A549 (cell line): ENCODE data around the gene APP. TPM values are rescaled to one million over a fixed set of nuclear protein-coding genes. Genes with fewer than 3 reads are reported as not detected.

Experiments
- ATAC-seq, 2 experiments: fragments of 200-7000 bp in 1 of 2; fragments of >200 bp in 1 of 2; cut with Nextera tagmentation in 1 of 2; cut with Tn5 transposase in 1 of 2; 3 replicates each; pipeline versions ENCODE4 v1.8.0 to v1.9.1; 2018 to 2020; ENCODE audit warnings: mild to moderate bottlenecking in 1 of 2, moderate library complexity in 1 of 2
- CTCF ChIA-PET: fragments of 300-600 bp; sonication (Branson Sonifier 250); formaldehyde crosslinking; extraction: SDS; loops from one replicate; lab custom pipeline; 2021; ENCODE audit warnings: antibody characterized with exemption, inconsistent platforms; lab: Yijun Ruan, JAX
- POLR2A ChIA-PET: fragments of 350-600 bp; formaldehyde crosslinking; extraction: SDS; loops from one replicate; lab custom pipeline; 2021; ENCODE audit warnings: antibody characterized with exemption, inconsistent platforms; lab: Yijun Ruan, JAX
- DNase-seq, 2 experiments: peaks; one replicate each; pipeline versions ENCODE4 v3.0.0 to v3.0.0-alpha.2; 2011 to 2016; ENCODE audit warnings: low read depth in 1 of 2, low spot score in 1 of 2
- FAIRE-seq: peaks from 2 replicates; lab custom pipeline; 2011; peaks lifted over from hg19 to GRCh38; lab: Jason Lieb, UNC
- H3K27ac ChIP-seq, 2 experiments: fragments of >200 bp; sonication (Bioruptor Twin); formaldehyde crosslinking; 3 replicates each; pipeline ENCODE4 v1.5.1; 2016 to 2017
- H3K4me1 ChIP-seq: fragments of >200 bp; sonication (Bioruptor Twin); formaldehyde crosslinking; 3 replicates; pipeline ENCODE4 v1.6.1; 2016
- H3K4me2 ChIP-seq: fragments of >200 bp; sonication (Bioruptor Twin); formaldehyde crosslinking; 3 replicates; pipeline ENCODE4 v1.6.1; 2016
- H3K4me3 ChIP-seq: fragments of >200 bp; sonication (Bioruptor Twin); formaldehyde crosslinking; 3 replicates; pipeline ENCODE4 v1.5.1; 2016
- H3K9me3 ChIP-seq: fragments of >200 bp; sonication (Bioruptor Twin); formaldehyde crosslinking; 3 replicates; pipeline ENCODE4 v1.6.1; 2016
- BCL3 ChIP-seq: fragments of >200 bp; sonication (Bioruptor Twin); formaldehyde crosslinking; IDR thresholded peaks from 3 replicates; pipeline ENCODE4 v1.6.1; 2016
- BHLHE40 ChIP-seq: IDR thresholded peaks from 2 replicates; pipeline ENCODE4 v1.6.1; 2012; ENCODE audit warnings: low read depth, low read length, inconsistent platforms
- CHD4 ChIP-seq: fragments of 200-600 bp; sonication (generic); IDR thresholded peaks from 2 replicates; pipeline ENCODE4 v1.6.1; 2016; ENCODE audit warnings: antibody characterized with exemption, mild to moderate bottlenecking, borderline replicate concordance
- E2F6 ChIP-seq: IDR thresholded peaks from 2 replicates; pipeline ENCODE4 v1.6.1; 2012; ENCODE audit warnings: low read depth, borderline replicate concordance
- ELK1 ChIP-seq: fragments of 150-350 bp; IDR thresholded peaks from 2 replicates; pipeline ENCODE4 v1.6.1; 2014; ENCODE audit warnings: low read depth, mild to moderate bottlenecking, low read length
- EP300 ChIP-seq, 2 experiments: fragments of >200 bp; sonication (Bioruptor Twin); formaldehyde crosslinking; IDR thresholded peaks; 2 replicates in 1 of 2; 3 replicates in 1 of 2; pipeline ENCODE4 v1.6.1; 2016 to 2017
- FOXS1 ChIP-seq: fragments of 250-450 bp; sonication (Bioruptor Pico); IDR thresholded peaks from 2 replicates; pipeline ENCODE4 v1.5.0; 2020; ENCODE audit warnings: mild to moderate bottlenecking, moderate library complexity
- HES2 ChIP-seq: fragments of >200 bp; sonication (Bioruptor Twin); formaldehyde crosslinking; IDR thresholded peaks from 2 replicates; pipeline ENCODE4 v1.6.1; 2016
- HEYL ChIP-seq: fragments of 250-450 bp; sonication (Bioruptor Pico); IDR thresholded peaks from 2 replicates; pipeline ENCODE4 v1.8.0; 2021; ENCODE audit warnings: mild to moderate bottlenecking, moderate library complexity
- HMGXB4 ChIP-seq: fragments of 250-450 bp; sonication (Bioruptor Pico); IDR thresholded peaks from 2 replicates; pipeline ENCODE4 v1.5.0; 2021; ENCODE audit warnings: mild to moderate bottlenecking, moderate library complexity, borderline replicate concordance
- JUN ChIP-seq, 2 experiments: fragments of >200 bp; sonication (Bioruptor Twin); formaldehyde crosslinking; IDR thresholded peaks; 2 replicates in 1 of 2; 3 replicates in 1 of 2; pipeline ENCODE4 v1.6.1; 2016 to 2017
- KDM5A ChIP-seq: fragments of 200-600 bp; sonication (generic); IDR thresholded peaks from 2 replicates; pipeline ENCODE4 v1.6.1; 2016; ENCODE audit warnings: antibody characterized with exemption, mild to moderate bottlenecking
- MAZ ChIP-seq: fragments of 150-350 bp; IDR thresholded peaks from 2 replicates; pipeline ENCODE4 v1.6.1; 2014; ENCODE audit warnings: antibody characterized with exemption, low read depth, low read length, borderline replicate concordance
- MYC ChIP-seq: IDR thresholded peaks from 2 replicates; pipeline ENCODE4 v1.6.1; 2012; ENCODE audit warnings: mild to moderate bottlenecking, inconsistent platforms, low read length, improper control_type of control experiment, borderline replicate concordance
- NFE2L2 ChIP-seq: fragments of 150-350 bp; conservative IDR thresholded peaks from 2 replicates; pipeline ENCODE4 v1.6.1; 2014; ENCODE audit warnings: low read length
- NPAS2 ChIP-seq: fragments of 250-450 bp; sonication (Bioruptor Pico); IDR thresholded peaks from 2 replicates; pipeline ENCODE4 v1.8.0; 2022; ENCODE audit warnings: mild to moderate bottlenecking, moderate library complexity, borderline replicate concordance
- POLR2A ChIP-seq: IDR thresholded peaks from 2 replicates; pipeline ENCODE4 v1.6.1; 2012; ENCODE audit warnings: mild to moderate bottlenecking, low read length
- POLR2AphosphoS2 ChIP-seq: conservative IDR thresholded peaks from 2 replicates; pipeline ENCODE4 v1.6.1; 2012; ENCODE audit warnings: low read length, improper control_type of control experiment, inconsistent platforms
- REST ChIP-seq: fragments of 200-600 bp; sonication (generic); IDR thresholded peaks from 2 replicates; pipeline ENCODE4 v1.6.1; 2016; ENCODE audit warnings: antibody characterized with exemption, mild to moderate bottlenecking, moderate library complexity
- RFX5 ChIP-seq: fragments of 450-650 bp; IDR thresholded peaks from 2 replicates; pipeline ENCODE4 v1.7.1; 2014; ENCODE audit warnings: antibody characterized with exemption, mild to moderate bottlenecking, moderate library complexity
- RNF2 ChIP-seq: fragments of 200-600 bp; sonication (generic); IDR thresholded peaks from 2 replicates; pipeline ENCODE4 v1.6.1; 2016; ENCODE audit warnings: low read depth, mild to moderate bottlenecking, antibody characterized with exemption, moderate library complexity, borderline replicate concordance
- TFCP2L1 ChIP-seq: fragments of 250-450 bp; sonication (Bioruptor Pico); IDR thresholded peaks from 2 replicates; pipeline ENCODE4 v1.5.0; 2021; ENCODE audit warnings: mild to moderate bottlenecking
- WGBS: methylation state at CpG from one replicate; pipeline ENCODE4 v1.1.6; 2017; ENCODE audit errors: missing lambda C conversion rate; 5-methylcytosine and 5-hydroxymethylcytosine counted together
- polyA plus RNA-seq, 4 experiments: library from polyadenylated mRNA; depleted of rRNA in 3 of 4; stranded (reverse); fragments of >200 nt; fragmentation: RNase III in 1 of 4; extraction: RNeasy Plus Mini Kit Qiagen cat#74134 plus additional on column Dnase treatment in 1 of 4; gene quantifications; 2 replicates in 3 of 4; 3 replicates in 1 of 4; pipeline ENCODE4 v1.2.3, GENCODE V29; 2011 to 2017

The APP gene
- polyA plus RNA-seq, 2 of the 4 experiments (the other 2 are of a cell fraction), result 540 to 565 TPM

- ChIA-PET CTCF (interaction anchor here (1.2 kb wide), 1 partner anchor 9 kb away, joined by 3 read pairs; no protein-coding TSS in a partner anchor), POLR2A (no interaction called here)
- no peaks in the 10 kb centered on the region for H3K4me1 ChIP-seq
- FAIRE-seq, result no peak
- H3K27ac ChIP-seq, result no peak overlapping the region
- ATAC-seq, result no peak
- H3K9me3 ChIP-seq, result no peaks in the 10 kb centered on the region
- no peak overlapping the region for H3K4me3 ChIP-seq
- WGBS, result 89% methylated on average over 3 of the region's 4 CpGs
- H3K4me2 ChIP-seq, result no peak overlapping the region
- no peak for DNase-seq
- no peak for TF ChIP-seq HES2
- TF ChIP-seq BCL3, result no peak
- no peak for TF ChIP-seq NPAS2 (CRISPR knock-in tag)
- TF ChIP-seq TFCP2L1 (CRISPR knock-in tag), result no peak
- no peak for TF ChIP-seq BHLHE40
- TF ChIP-seq EP300 (IDR thresholded peaks at IDR 0.05), result no peak
- no peak for TF ChIP-seq KDM5A
- no peak for TF ChIP-seq ELK1
- no peak for TF ChIP-seq JUN (IDR thresholded peaks at IDR 0.05)
- no peak for TF ChIP-seq POLR2AphosphoS2
- no peak for TF ChIP-seq NFE2L2
- no peak for TF ChIP-seq RFX5
- no peak for TF ChIP-seq MAZ
- no peak for TF ChIP-seq CHD4
- no peak for TF ChIP-seq POLR2A
- TF ChIP-seq E2F6, result no peak
- no peak for TF ChIP-seq FOXS1
- TF ChIP-seq, all 56 proteins: peak for 0
Measured at GRCh38 chr21:25872271-25872670, 298.3 kb downstream of the APP start.

- ChIA-PET CTCF (interaction anchor here (1.2 kb wide), 1 partner anchor 9 kb away, joined by 3 read pairs; no protein-coding TSS in a partner anchor), POLR2A (no interaction called here)
- peak in 1 of 2 experiments; percentile 62; a peak in 4 of 6 replicates for ATAC-seq
- WGBS, result 100% methylated on average over 3 of the region's 3 CpGs
- no peak overlapping the region for H3K27ac ChIP-seq
- no peak overlapping the region for H3K4me3 ChIP-seq
- H3K4me1 ChIP-seq, result no peaks in the 10 kb centered on the region
- no peaks in the 10 kb centered on the region for H3K9me3 ChIP-seq
- TF ChIP-seq RNF2 (no peak), HEYL (CRISPR knock-in tag) (no peak), BCL3 (no peak), REST (no peak), HMGXB4 (CRISPR knock-in tag) (no peak), MYC (no peak), RFX5 (no peak), FOXS1 (no peak)
- FAIRE-seq, result no peak
- no peak overlapping the region for H3K4me2 ChIP-seq
- DNase-seq, result peak in 1 of 2 experiments; percentile 12
Measured at GRCh38 chr21:25871566-25871965, 299.0 kb downstream of the APP start.
